Measurements from ENCODE around the gene PRSS2. TPM values are rescaled to one million over a fixed set of nuclear protein-coding genes. Genes with fewer than 3 reads are reported as not detected.
A peak's percentile ranks its signal among the peaks of the same experiment; 100 is the strongest.

The PRSS2 gene
- total and polyA plus RNA-seq, 9 of the 15 experiments (the other 6 are each of a cell fraction or from before 2014, with no cell fraction given), result 1.3 to 23.9 (median 3.8) TPM

DNA sequence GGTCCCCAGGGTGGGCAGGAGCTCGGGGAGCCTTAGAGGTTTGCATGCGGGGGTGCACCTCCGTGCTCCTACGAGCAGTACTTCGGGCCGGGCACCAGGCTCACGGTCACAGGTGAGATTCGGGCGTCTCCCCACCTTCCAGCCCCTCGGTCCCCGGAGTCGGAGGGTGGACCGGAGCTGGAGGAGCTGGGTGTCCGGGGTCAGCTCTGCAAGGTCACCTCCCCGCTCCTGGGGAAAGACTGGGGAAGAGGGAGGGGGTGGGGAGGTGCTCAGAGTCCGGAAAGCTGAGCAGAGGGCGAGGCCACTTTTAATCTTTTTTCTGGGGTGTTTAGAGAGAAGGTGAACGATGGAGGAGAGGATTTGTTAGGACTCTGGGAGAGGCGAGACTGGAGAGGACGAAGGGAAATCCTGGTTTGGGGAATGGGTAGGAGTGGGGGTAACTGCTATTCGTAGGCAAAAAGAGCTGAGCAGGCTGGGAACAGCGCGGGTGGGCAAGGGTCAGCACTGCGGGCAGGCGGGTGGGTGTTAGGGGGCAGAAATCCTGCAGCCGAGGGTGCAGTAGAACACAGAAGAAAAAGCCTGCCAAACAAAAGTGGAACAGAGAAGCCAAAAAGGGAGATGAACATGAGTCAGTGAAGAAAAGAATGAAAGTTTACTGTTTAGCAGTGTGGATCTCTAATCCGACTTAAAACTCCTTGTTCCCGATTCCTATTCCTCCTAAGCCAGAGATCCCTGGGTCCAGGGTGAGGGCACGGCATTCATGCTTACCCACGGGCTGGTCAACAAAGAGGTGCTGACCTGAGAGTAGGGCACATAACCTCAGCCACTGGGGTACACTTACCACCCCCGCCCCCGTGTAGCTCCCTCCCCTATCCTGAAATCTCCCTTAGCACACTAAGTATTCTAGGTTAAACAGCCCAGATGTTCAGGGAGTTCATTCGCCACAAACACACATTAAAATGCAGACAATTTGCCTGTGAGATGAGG is 26.9 kb downstream of the PRSS2 start:
- Histone ChIP-seq H3K9ac (ENCODE audit: insufficient read depth in 1 of 2, low read depth in 2 of 2, low read length in 2 of 2) (no peak overlapping the region), H3K4me2 (ENCODE audit: insufficient read depth, low read length) (no peak overlapping the region; the same call in 1 of the 2 replicates), H3K4me3 (no peak overlapping the region), H3K9me3 (replicated peaks; ENCODE audit: control insufficient read depth, insufficient read depth, low read depth, low read length) (no peaks in the 10 kb centered on the region), H3K9me1 (ENCODE audit: control insufficient read depth, insufficient read depth, low read length) (no peaks in the 10 kb centered on the region), H3K36me3 (ENCODE audit: control insufficient read depth, insufficient read depth, low read length) (no peaks in the 10 kb centered on the region), H3K27me3 (ENCODE audit: control insufficient read depth in 2 of 2, insufficient read depth in 2 of 2, low read length in 2 of 2) (peaks cover 9 to 39% of the 10 kb centered on the region in 2 experiments), H3K27ac (ENCODE audit: extremely low read depth, low read depth, low read length) (no peak overlapping the region), H3K79me2 (ENCODE audit: control insufficient read depth, insufficient read depth, low read length) (no peaks in the 10 kb centered on the region; the same call in 2 of the 3 replicates), H4K20me1 (replicated peaks; ENCODE audit: control insufficient read depth, insufficient read depth, low read length) (no peaks in the 10 kb centered on the region), H3K4me1 (replicated peaks in 1 of 2; ENCODE audit: control insufficient read depth in 2 of 2, insufficient read depth in 2 of 2, low read length in 2 of 2) (peaks cover 0 to 10% of the 10 kb centered on the region in 2 experiments; a peak in 2 of 5 replicates), H2AFZ (ENCODE audit: low read depth, low read length) (no peak overlapping the region)
- intact Hi-C loops (cut with micrococcal nuclease) (no loop called here), in situ Hi-C loops (cut with MboI) (loop anchor here (25.0 kb wide), 1 partner anchor 160 kb away; no protein-coding TSS in a partner anchor)
- ChIA-PET CTCF (ENCODE audit: low intra/inter-chr PET ratio) (no interaction called here), POLR2A (interaction anchor here (0.7 to 1.5 kb wide), 2 partner anchors 9 to 417 kb away, joined by 3 read pairs; no protein-coding TSS in a partner anchor)
- ATAC-seq (no peak), DNase-seq (ENCODE audit: extremely low read depth in 1 of 4, low spot score in 3 of 4) (peak in 2 of 4 experiments; percentile 45 to 48), FAIRE-seq (no peak)
- 37% methylated on average over 32 of the region's 33 CpGs for WGBS (ENCODE audit: insufficient coverage, low coverage, missing lambda C conversion rate)
- TF ChIP-seq SNIP1 (IDR thresholded peaks at IDR 0.05; ENCODE audit: low read depth), result no peak
- TF ChIP-seq ZNF57 (CRISPR knock-in tag; IDR thresholded peaks at IDR 0.05), result no peak
- TF ChIP-seq SMAD1 (IDR thresholded peaks at IDR 0.05; ENCODE audit: low read depth, low read length, partially characterized antibody), result no peak
- TF ChIP-seq CBX1 (IDR thresholded peaks at IDR 0.05; ENCODE audit: low read depth), result no peak
- no peak for TF ChIP-seq SAFB2 (IDR thresholded peaks at IDR 0.05; ENCODE audit: borderline replicate concordance, low read depth, low read length, severe bottlenecking)
- TF ChIP-seq, protein P1, sequence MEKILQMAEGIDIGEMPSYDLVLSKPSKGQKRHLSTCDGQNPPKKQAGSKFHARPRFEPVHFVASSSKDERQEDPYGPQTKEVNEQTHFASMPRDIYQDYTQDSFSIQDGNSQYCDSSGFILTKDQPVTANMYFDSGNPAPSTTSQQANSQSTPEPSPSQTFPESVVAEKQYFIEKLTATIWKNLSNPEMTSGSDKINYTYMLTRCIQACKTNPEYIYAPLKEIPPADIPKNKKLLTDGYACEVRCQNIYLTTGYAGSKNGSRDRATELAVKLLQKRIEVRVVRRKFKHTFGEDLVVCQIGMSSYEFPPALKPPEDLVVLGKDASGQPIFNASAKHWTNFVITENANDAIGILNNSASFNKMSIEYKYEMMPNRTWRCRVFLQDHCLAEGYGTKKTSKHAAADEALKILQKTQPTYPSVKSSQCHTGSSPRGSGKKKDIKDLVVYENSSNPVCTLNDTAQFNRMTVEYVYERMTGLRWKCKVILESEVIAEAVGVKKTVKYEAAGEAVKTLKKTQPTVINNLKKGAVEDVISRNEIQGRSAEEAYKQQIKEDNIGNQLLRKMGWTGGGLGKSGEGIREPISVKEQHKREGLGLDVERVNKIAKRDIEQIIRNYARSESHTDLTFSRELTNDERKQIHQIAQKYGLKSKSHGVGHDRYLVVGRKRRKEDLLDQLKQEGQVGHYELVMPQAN (IDR thresholded peaks at IDR 0.05; ENCODE audit: borderline replicate concordance), result no peak
- no peak for TF ChIP-seq JUN (IDR thresholded peaks at IDR 0.05; ENCODE audit: borderline replicate concordance, low read depth, low read length)
- no peak for TF ChIP-seq JUN (CRISPR knock-in tag; IDR thresholded peaks at IDR 0.05; ENCODE audit: borderline replicate concordance)
- no peak for TF ChIP-seq RFX7 (CRISPR knock-in tag; IDR thresholded peaks at IDR 0.05)
- TF ChIP-seq ZNF24 (IDR thresholded peaks at IDR 0.05), result no peak
- TF ChIP-seq MEF2D (tag; conservative IDR thresholded peaks at IDR 0.05; ENCODE audit: low read depth), result no peak
- TF ChIP-seq ZNF274 (IDR thresholded peaks at IDR 0.05; ENCODE audit: borderline replicate concordance, low read depth, low read length), result no peak
- TF ChIP-seq ZNF133 (CRISPR knock-in tag; IDR thresholded peaks at IDR 0.05), result no peak
- TF ChIP-seq ELF1 (tag; IDR thresholded peaks at IDR 0.05), result no peak
- no peak for TF ChIP-seq KDM2B (CRISPR knock-in tag; IDR thresholded peaks at IDR 0.05)
- TF ChIP-seq, protein P2, sequence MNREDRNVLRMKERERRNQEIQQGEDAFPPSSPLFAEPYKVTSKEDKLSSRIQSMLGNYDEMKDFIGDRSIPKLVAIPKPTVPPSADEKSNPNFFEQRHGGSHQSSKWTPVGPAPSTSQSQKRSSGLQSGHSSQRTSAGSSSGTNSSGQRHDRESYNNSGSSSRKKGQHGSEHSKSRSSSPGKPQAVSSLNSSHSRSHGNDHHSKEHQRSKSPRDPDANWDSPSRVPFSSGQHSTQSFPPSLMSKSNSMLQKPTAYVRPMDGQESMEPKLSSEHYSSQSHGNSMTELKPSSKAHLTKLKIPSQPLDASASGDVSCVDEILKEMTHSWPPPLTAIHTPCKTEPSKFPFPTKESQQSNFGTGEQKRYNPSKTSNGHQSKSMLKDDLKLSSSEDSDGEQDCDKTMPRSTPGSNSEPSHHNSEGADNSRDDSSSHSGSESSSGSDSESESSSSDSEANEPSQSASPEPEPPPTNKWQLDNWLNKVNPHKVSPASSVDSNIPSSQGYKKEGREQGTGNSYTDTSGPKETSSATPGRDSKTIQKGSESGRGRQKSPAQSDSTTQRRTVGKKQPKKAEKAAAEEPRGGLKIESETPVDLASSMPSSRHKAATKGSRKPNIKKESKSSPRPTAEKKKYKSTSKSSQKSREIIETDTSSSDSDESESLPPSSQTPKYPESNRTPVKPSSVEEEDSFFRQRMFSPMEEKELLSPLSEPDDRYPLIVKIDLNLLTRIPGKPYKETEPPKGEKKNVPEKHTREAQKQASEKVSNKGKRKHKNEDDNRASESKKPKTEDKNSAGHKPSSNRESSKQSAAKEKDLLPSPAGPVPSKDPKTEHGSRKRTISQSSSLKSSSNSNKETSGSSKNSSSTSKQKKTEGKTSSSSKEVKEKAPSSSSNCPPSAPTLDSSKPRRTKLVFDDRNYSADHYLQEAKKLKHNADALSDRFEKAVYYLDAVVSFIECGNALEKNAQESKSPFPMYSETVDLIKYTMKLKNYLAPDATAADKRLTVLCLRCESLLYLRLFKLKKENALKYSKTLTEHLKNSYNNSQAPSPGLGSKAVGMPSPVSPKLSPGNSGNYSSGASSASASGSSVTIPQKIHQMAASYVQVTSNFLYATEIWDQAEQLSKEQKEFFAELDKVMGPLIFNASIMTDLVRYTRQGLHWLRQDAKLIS (CRISPR knock-in tag; IDR thresholded peaks at IDR 0.05), result no peak
- BruUV-seq (replicated peaks), result no TSS peak

Data from K562 (cell line).